Left forelimb (tissue), 1 donor: ENCODE data around the gene IQCK.
A peak's percentile ranks its signal among the peaks of the same experiment; 100 is the strongest.

ENCODE experiments used
- DNase-seq: peaks from one replicate; pipeline ENCODE4 v3.0.0-alpha.2; 2018; ENCODE audit warnings: low spot score

The IQCK gene

DNA sequence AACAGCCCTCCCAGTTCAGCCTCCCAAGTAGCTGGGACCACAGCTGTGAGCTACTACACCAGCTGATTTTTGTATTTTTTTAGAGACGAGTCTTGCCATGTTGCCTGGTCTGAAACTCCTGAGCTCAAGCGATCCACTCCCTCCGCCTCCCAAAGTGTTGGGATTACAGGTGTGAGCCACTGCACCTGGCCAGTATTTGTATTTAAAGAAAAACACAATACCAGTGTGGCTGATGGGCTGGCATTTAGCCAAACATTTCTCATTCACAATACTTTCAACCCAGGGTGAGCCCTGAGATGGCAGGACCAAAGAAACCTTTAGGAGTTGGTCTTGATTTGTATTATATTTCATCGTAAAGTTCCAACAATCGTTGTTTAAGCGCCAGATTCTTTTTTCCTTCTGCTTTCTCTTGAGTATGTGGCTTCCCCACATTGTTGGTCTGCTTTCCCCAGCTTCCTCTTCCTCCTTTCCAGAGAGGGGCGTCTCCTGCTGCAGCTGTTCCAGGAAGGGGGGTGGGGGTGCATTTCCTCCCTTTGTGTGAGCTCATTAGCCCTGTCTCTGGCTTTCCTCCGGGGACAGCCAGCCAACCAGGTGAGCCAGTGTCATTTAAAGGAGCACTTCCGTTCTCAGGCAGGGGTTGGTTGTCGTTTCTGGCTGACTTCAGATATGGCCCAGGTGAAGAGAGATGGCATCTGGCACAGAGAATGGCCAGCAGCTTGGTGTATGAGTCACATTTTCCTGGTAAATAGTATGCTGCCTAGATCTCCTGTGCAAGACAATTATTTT lies 86.7 kb downstream of the IQCK start:
- DNase-seq: peak; percentile 69

GRCh38 chr16:19805459-19806162 lies 87.5 kb downstream of the IQCK start:
- DNase-seq: no peak

GRCh38 chr16:19808061-19808641 lies 90.1 kb downstream of the IQCK start:
- DNase-seq: no peak

- DNase-seq: no peak
Observed at GRCh38 chr16:19809121-19809635, 91.1 kb downstream of the IQCK start.

GRCh38 chr16:19809693-19810092 lies 91.6 kb downstream of the IQCK start:
- DNase-seq: no peak

DNA sequence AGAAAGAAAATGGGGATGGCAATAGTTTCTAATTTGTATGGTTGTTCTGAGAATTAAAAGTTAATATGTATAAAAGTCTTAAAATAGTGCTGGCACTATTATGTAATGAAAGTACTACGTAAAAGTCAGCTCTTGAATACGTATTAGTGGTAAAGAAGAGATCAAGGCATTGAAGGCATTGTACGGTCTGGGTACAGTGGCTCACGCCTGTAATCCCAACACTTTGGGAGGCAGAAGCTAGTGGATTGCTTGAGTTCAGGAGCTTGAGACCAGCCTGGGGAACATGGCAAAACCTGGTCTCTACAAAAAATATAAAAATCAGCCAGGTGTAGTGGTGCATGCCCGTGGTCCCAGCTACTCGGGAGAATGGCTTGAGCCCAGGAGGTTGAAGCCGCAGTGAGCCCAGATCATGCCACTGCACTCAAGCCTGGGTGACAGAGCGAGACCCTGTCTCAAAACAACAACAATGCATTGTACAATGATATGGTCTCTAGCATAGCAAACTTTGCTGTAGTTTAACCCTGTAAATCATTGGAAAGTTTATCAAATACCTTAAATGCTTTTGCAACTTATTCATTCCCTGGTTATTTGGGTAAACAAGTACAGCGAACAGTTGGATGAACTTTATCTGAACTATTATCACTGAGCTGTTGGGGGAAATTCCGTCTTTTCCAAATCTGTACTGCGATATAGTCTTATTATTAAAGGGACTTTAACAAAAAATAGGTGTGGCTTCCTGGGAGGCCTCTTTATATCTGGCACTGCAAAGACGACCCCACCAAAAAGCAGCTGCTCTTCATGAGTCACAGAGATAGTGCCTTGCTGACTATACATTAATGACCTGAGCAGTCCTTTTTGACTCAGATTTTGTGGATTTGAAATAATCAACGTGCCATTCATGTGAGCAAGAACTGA lies 93.0 kb downstream of the IQCK start:
- no peak for DNase-seq

GRCh38 chr16:19812986-19813385 lies 94.9 kb downstream of the IQCK start:
- no peak for DNase-seq

GRCh38 chr16:19815418-19815817 lies 97.3 kb downstream of the IQCK start:
- no peak for DNase-seq

GRCh38 chr16:19817122-19817521 lies 99.1 kb downstream of the IQCK start:
- DNase-seq: no peak

- no peak for DNase-seq
Observed at GRCh38 chr16:19817875-19818274, 99.8 kb downstream of the IQCK start.

- DNase-seq: no peak
Observed at GRCh38 chr16:19822533-19822932, 104.5 kb downstream of the IQCK start.

- DNase-seq: no peak
Observed at GRCh38 chr16:19823322-19823721, 105.3 kb downstream of the IQCK start.

DNA sequence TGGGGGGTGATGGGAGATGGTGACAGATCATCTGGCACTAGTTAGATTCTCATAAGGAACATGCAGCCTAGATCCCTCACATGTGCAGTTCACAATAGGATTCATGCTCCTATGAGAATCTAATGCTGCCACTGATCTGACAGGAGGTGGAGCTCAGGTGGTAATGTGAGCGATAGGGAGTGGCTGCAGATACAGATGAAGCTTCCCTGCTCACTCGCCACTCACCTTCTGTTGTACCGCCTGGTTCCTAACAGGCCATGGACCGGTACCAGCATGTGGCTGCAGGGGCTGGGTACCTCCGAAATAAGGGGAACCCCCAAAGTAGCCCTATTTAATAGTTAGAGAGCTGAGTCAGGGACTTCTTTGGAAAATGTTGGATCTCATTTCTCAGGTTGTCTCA lies 106.1 kb downstream of the IQCK start:
- no peak for DNase-seq

- no peak for DNase-seq
Observed at GRCh38 chr16:19829844-19830692, 112.0 kb downstream of the IQCK start.

GRCh38 chr16:19830902-19831560 lies 113.0 kb downstream of the IQCK start:
- DNase-seq: no peak

GRCh38 chr16:19831678-19832077 lies 113.6 kb downstream of the IQCK start:
- no peak for DNase-seq

DNA sequence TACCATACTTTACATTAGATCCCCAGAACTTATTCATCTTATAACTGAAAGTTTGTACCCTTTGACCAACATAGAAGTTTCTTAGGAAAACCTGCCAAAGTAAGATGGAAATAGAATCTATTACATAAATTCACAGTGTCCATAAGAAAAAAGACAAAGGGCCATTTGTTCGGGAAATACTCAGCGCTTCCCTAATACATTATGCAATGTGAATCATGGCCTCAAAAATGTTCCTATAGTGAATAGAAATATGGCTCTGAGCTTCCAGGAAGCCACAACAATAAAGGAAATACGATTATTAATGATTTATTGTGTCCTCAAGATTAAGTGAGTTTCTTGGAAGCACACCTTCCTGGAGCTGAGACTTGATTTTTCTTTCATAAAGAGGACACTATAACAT lies 115.1 kb downstream of the IQCK start:
- DNase-seq: no peak

DNA sequence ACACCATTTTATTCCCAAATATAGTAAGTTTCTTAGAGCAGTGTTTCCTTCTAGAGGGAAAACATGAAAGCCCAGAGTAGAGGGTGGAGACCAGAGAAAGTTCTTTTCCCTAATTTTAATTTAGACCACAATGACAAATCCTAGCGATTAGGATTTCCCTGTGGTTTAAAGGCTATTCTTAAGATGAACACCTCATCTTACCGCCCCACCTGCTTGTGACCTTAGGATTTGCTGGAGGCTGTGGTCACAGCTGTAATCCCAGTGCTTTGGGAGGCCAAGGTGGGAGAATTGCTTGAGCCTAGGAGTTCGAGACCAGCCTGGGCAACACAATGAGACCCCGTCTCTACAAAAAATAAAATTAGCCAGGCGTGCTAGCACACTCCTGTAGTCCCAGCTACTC lies 115.5 kb downstream of the IQCK start:
- no peak for DNase-seq

GRCh38 chr16:19835196-19835595 lies 117.1 kb downstream of the IQCK start:
- no peak for DNase-seq

GRCh38 chr16:19835968-19836421 lies 117.9 kb downstream of the IQCK start:
- no peak for DNase-seq
